HCT116 (cell line): ENCODE measurements around the gene PRKN. TPM values are rescaled to one million over a fixed set of nuclear protein-coding genes. Genes with fewer than 3 reads are reported as not detected.

Source experiments
- ATAC-seq: fragments of 200-7000 bp; cut with Tn5 transposase; 2 replicates; pipeline ENCODE4 v1.9.1; 2020; ENCODE audit warnings: mild to moderate bottlenecking, moderate library complexity
- BruUV-seq: library from RNA; stranded (reverse); fragments of 400-500 nt; replicated peaks from 2 replicates; lab custom pipeline; 2021; lab: Mats Ljungman, UMichigan
- CTCF ChIA-PET: fragments of 300-600 bp; sonication (Branson Sonifier 250); formaldehyde crosslinking; loops from one replicate; lab custom pipeline; 2021; ENCODE audit warnings: antibody characterized with exemption; lab: Charles Lee
- POLR2A ChIA-PET: fragments of 300-600, 350-600 bp; sonication (Branson Sonifier 250); formaldehyde crosslinking; loops from one replicate; lab custom pipeline; 2021; ENCODE audit warnings: antibody characterized with exemption; lab: Charles Lee
- RAD21 ChIA-PET, 2 experiments: fragments of 300-600 bp; sonication (Branson Sonifier 250); formaldehyde crosslinking; loops; one replicate each; lab custom pipeline; 2023; ENCODE audit warnings: low total read pairs in 2 of 2; ENCODE audit not compliant: uncharacterized antibody in 2 of 2, unreplicated experiment in 2 of 2, low non-redundant PET in 1 of 2; lab: Charles Lee
- DNase-seq: peaks from one replicate; pipeline ENCODE4 v3.0.0-alpha.2; 2010; ENCODE audit warnings: low read depth, low spot score
- H2AFZ ChIP-seq: fragments of 200-600 bp; shearing (Covaris generic), sonication (generic); 2 replicates; pipeline ENCODE4 v1.6.1; 2017; ENCODE audit warnings: low read depth, mixed run types, mixed read lengths, antibody characterized with exemption, low read length; ENCODE audit not compliant: poor library complexity, severe bottlenecking
- H3K27ac ChIP-seq: 2 replicates; pipeline ENCODE4 v1.5.1; 2012; ENCODE audit warnings: low read depth, low read length
- H3K27me3 ChIP-seq: fragments of 200-600 bp; sonication (generic); 2 replicates; pipeline ENCODE4 v1.6.1; 2016; ENCODE audit warnings: mixed run types, low read length, mixed read lengths; ENCODE audit not compliant: insufficient read depth
- H3K36me3 ChIP-seq, 2 experiments: fragments of 200-500 bp in 1 of 2; fragments of 200-600 bp in 1 of 2; sonication (Bioruptor generic) in 1 of 2; sonication (generic) in 1 of 2; 2 replicates each; pipeline versions ENCODE4 v1.5.1 to v1.6.1; 2014 to 2016; ENCODE audit warnings: low read length in 2 of 2, inconsistent platforms in 1 of 2, mixed read lengths in 1 of 2, mixed run types in 1 of 2; ENCODE audit not compliant: insufficient read depth in 2 of 2, control insufficient read depth in 1 of 2
- H3K4me1 ChIP-seq, 2 experiments: fragments of 200-600 bp in 1 of 2; sonication (generic) in 1 of 2; 2 replicates each; pipeline versions ENCODE4 v1.5.1 to v1.6.1; 2012 to 2017; ENCODE audit warnings: low read length in 2 of 2, inconsistent platforms in 1 of 2, mild to moderate bottlenecking in 1 of 2, mixed read lengths in 1 of 2, mixed run types in 1 of 2, moderate library complexity in 1 of 2; ENCODE audit not compliant: insufficient read depth in 2 of 2, control insufficient read depth in 1 of 2
- H3K4me2 ChIP-seq: fragments of 200-600 bp; sonication (generic); 2 replicates; pipeline ENCODE4 v1.6.1; 2017; ENCODE audit warnings: mixed run types, low read length, mixed read lengths
- H3K4me3 ChIP-seq, 2 experiments: fragments of 200-600 bp in 1 of 2; sonication (generic) in 1 of 2; replicated peaks in 1 of 2; 2 replicates each; pipeline ENCODE4 v1.5.1; 2011 to 2016; ENCODE audit warnings: low read length in 2 of 2, control low read depth in 1 of 2, low read depth in 1 of 2, mild to moderate bottlenecking in 1 of 2, mixed read lengths in 1 of 2, mixed run types in 1 of 2
- H3K79me2 ChIP-seq: fragments of 200-600 bp; sonication (generic); 2 replicates; pipeline ENCODE4 v1.6.1; 2017; ENCODE audit warnings: mild to moderate bottlenecking, mixed run types, low read length, moderate library complexity, mixed read lengths; ENCODE audit not compliant: insufficient read depth
- H3K9ac ChIP-seq: fragments of 200-600 bp; sonication (generic); 2 replicates; pipeline ENCODE4 v1.6.1; 2016; ENCODE audit warnings: low read length, mixed read lengths
- H3K9me2 ChIP-seq: fragments of 200-600 bp; sonication (generic), shearing (Covaris generic); 2 replicates; pipeline ENCODE4 v1.6.1; 2017; ENCODE audit warnings: mixed run types, mild to moderate bottlenecking, moderate library complexity; ENCODE audit not compliant: insufficient read depth
- H3K9me3 ChIP-seq, 2 experiments: fragments of 200-500 bp in 1 of 2; fragments of 200-600 bp in 1 of 2; sonication (Bioruptor generic) in 1 of 2; sonication (generic) in 1 of 2; 2 replicates each; pipeline ENCODE4 v1.6.1; 2014 to 2017; ENCODE audit warnings: low read length in 2 of 2, mixed read lengths in 2 of 2, inconsistent platforms in 1 of 2, low read depth in 1 of 2, mild to moderate bottlenecking in 1 of 2, mixed run types in 1 of 2, moderate library complexity in 1 of 2; ENCODE audit not compliant: control insufficient read depth in 1 of 2, insufficient read depth in 1 of 2
- H4K20me1 ChIP-seq: fragments of 200-600 bp; sonication (generic), shearing (Covaris generic); 2 replicates; pipeline ENCODE4 v1.6.1; 2017; ENCODE audit warnings: mixed run types, mild to moderate bottlenecking, moderate library complexity; ENCODE audit not compliant: insufficient read depth
- CEBPB ChIP-seq: IDR thresholded peaks from 2 replicates; pipeline ENCODE4 v1.6.1; 2012; ENCODE audit warnings: low read depth
- CTCF ChIP-seq, 3 experiments: fragments of 200-600 bp in 1 of 3; sonication (generic) in 1 of 3; IDR thresholded peaks in 2 of 3; conservative IDR thresholded peaks in 1 of 3; 2 replicates each; pipeline ENCODE4 v1.5.1; 2012 to 2017; ENCODE audit warnings: low read depth in 2 of 3, low read length in 2 of 3, antibody characterized with exemption in 1 of 3, borderline replicate concordance in 1 of 3, control low read depth in 1 of 3, mild to moderate bottlenecking in 1 of 3, mixed read lengths in 1 of 3, mixed run types in 1 of 3, moderate library complexity in 1 of 3; ENCODE audit not compliant: insufficient read depth in 1 of 3
- EZH2 ChIP-seq: fragments of 200-600 bp; sonication (generic); IDR thresholded peaks from 2 replicates; pipeline ENCODE4 v1.6.1; 2017; ENCODE audit warnings: antibody characterized with exemption, mixed run types
- SIN3A ChIP-seq: IDR thresholded peaks from 2 replicates; pipeline ENCODE4 v1.6.1; 2012; ENCODE audit warnings: low read depth
- intact Hi-C: fragments of 100-400 bp; cut with micrococcal nuclease; formaldehyde crosslinking; loops from 2 replicates; pipeline ENCODE4 v1.10.0; 2022
- total RNA-seq: library from RNA; stranded (reverse); gene quantifications from one replicate; pipeline ENCODE4 v1.2.1, GENCODE V29; 2021; ENCODE audit not compliant: unreplicated experiment
- TF ChIP-seq, protein P1 (sequence below): IDR thresholded peaks from 2 replicates; pipeline ENCODE4 v1.6.1; 2012
- TF ChIP-seq, protein P2 (sequence below): IDR thresholded peaks from 2 replicates; pipeline ENCODE4 v1.6.1; 2012

The PRKN gene
- total RNA-seq, 1 experiment from 2014 or later: 2.6 TPM

- intact Hi-C loops: no loop called here
- BruUV-seq: no TSS peak
- no peaks in the 10 kb centered on the region for H3K79me2 ChIP-seq
- DNase-seq (no peak), ATAC-seq (no peak)
- H3K4me2 ChIP-seq: no peak overlapping the region
- no peak overlapping the region for H3K27ac ChIP-seq
- no peak overlapping the region for H3K9ac ChIP-seq
- no peaks in the 10 kb centered on the region for H3K36me3 ChIP-seq
- H3K4me1 ChIP-seq: no peaks in the 10 kb centered on the region
- H3K9me2 ChIP-seq: no peaks in the 10 kb centered on the region
- H3K4me3 ChIP-seq: no peak overlapping the region
- POLR2A ChIA-PET: no interaction called here
- H3K27me3 ChIP-seq: peaks cover 3% of the 10 kb centered on the region; the same call in 1 of the 2 replicates
- no peaks in the 10 kb centered on the region for H4K20me1 ChIP-seq
- H2AFZ ChIP-seq: no peak overlapping the region
- RAD21 ChIA-PET: no interaction called here
- H3K9me3 ChIP-seq: no peaks in the 10 kb centered on the region
- CTCF ChIA-PET: no interaction called here
- TF ChIP-seq, protein P1, sequence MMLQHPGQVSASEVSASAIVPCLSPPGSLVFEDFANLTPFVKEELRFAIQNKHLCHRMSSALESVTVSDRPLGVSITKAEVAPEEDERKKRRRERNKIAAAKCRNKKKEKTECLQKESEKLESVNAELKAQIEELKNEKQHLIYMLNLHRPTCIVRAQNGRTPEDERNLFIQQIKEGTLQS: no peak
- no peak for TF ChIP-seq SIN3A
Measured at GRCh38 chr6:161624111-161624510, 1103.5 kb downstream of the PRKN start.

DNA sequence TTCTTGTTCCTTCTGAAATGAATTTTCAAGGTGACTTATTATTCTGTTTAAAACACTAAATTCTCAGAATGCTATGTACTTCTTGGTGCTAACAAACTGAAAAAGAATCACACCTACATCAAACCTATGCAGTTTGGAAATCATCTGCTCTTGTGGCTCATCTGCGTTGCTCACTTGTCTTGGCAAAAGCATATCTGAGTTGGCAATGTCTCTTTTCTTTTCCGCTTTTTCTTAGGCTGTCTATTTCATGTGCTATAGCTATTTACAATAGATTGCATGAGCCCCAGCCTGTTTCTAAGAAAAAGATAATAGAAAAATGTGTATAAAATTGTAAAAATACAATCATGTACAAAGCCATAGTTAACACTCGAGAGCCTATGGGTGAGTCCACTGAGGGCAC is 1104.8 kb downstream of the PRKN start:
- CTCF ChIA-PET: no interaction called here
- ATAC-seq: no peak
- no peak overlapping the region for H3K27ac ChIP-seq
- H3K4me1 ChIP-seq: no peaks in the 10 kb centered on the region
- 0 out of 2 replicates have a peak, but pooled peaks cover 3% of the 10 kb centered on the region for H3K27me3 ChIP-seq
- DNase-seq: no peak
- H3K9ac ChIP-seq: no peak overlapping the region
- RAD21 ChIA-PET: no interaction called here
- no peak overlapping the region for H3K4me3 ChIP-seq
- TF ChIP-seq CEBPB (no peak), EZH2 (no peak), CTCF (IDR thresholded peaks at IDR 0.05 in 2 of 3, conservative IDR thresholded peaks at IDR 0.05 in 1 of 3; ENCODE audit: borderline replicate concordance in 1 of 3, insufficient read depth in 1 of 3, low read depth in 2 of 3, low read length in 2 of 3) (no peak)
- TF ChIP-seq, protein P1: no peak
- TF ChIP-seq, protein P2, sequence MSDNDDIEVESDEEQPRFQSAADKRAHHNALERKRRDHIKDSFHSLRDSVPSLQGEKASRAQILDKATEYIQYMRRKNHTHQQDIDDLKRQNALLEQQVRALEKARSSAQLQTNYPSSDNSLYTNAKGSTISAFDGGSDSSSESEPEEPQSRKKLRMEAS: no peak
- H3K79me2 ChIP-seq: no peaks in the 10 kb centered on the region
- no peaks in the 10 kb centered on the region for H3K36me3 ChIP-seq
- intact Hi-C loops: no loop called here
- H2AFZ ChIP-seq: no peak overlapping the region
- H3K9me3 ChIP-seq: no peaks in the 10 kb centered on the region
- no peaks in the 10 kb centered on the region for H3K9me2 ChIP-seq
- POLR2A ChIA-PET: no interaction called here
- H3K4me2 ChIP-seq: no peak overlapping the region
- no peaks in the 10 kb centered on the region for H4K20me1 ChIP-seq
- BruUV-seq: no TSS peak
